ENCODE measurements around the gene QPCTL. TPM values are rescaled to one million over a fixed set of nuclear protein-coding genes. Genes with fewer than 3 reads are reported as not detected.

The QPCTL gene
- total RNA-seq, result 10 to 100 TPM in 1 of 2 donors, 1 to 10 TPM in 1; 6.3 to 12.2 TPM
- polyA plus RNA-seq, result 10 to 100 TPM in 1 of 2 donors, 1 to 10 TPM in 1; 6.7 to 13.3 TPM
- long read RNA-seq, donor 1, partial matches to known transcripts, result 0 of 1 reads
- long read RNA-seq, donor 1, other reads (novel, unspliced or antisense), result 0 of 1 reads
- long read RNA-seq, donor 2, partial matches to known transcripts, result 0 of 1 reads
- long read RNA-seq, donor 2, other reads (novel, unspliced or antisense), result 0 of 1 reads
- long read RNA-seq, donor 3, partial matches to known transcripts, result 0 of 1 reads
- long read RNA-seq, donor 3, other reads (novel, unspliced or antisense), result 0 of 1 reads
- long read RNA-seq, donor 4, partial matches to known transcripts, result 0 of 1 reads
- long read RNA-seq, donor 4, other reads (novel, unspliced or antisense), result 0 of 1 reads
- long read RNA-seq, donor 5, partial matches to known transcripts, result 0 of 1 reads
- long read RNA-seq, donor 5, other reads (novel, unspliced or antisense), result 0 of 1 reads

DNA sequence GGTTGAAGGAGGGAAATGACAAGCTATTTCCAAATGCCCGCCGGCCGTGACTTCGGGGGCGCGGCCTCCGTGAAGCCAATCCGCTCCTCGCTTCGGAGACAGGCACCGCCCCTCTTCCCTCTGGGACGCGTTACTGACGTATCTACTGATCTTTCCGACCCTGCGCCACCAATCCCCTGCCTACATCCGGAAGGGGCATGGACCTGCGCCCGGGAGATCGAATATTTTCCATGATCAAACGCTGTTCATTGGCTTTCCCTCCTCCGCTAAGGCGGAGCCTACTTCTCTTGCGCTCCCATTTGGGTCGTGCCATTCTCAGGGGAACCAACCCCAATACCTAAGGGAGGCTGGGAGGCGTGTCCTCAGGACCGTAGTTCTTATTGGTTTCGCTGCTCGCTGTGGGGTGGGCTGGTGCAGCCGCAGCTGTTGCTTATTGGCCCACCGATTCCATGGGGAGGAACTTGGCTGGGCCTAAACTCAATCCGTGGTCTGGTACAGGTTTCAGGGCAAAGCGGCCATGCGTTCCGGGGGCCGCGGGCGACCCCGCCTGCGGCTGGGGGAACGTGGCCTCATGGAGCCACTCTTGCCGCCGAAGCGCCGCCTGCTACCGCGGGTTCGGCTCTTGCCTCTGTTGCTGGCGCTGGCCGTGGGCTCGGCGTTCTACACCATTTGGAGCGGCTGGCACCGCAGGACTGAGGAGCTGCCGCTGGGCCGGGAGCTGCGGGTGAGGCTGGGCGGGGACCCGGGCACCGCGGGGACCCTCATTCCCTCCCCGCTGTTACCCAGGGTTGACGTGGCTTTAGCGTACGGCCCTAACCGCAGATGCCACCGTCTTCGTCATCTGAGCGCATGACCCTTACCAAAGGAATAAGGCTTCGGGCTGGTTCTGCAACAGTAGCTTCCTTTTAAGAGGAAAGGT is at the start of gene QPCTL:
Gene QPCTL (plus strand): TSS at position 480 of the 919 bp plus-strand sequence. CDS start 38 bp downstream, at position 518.
- H3K4me3 ChIP-seq, result peak within 1 kb of the TSS; percentile 59
- ATAC-seq (ENCODE audit: insufficient read depth, low FRiP score) (peak; percentile 95), DNase-seq (peak; percentile 98 to 100 (median 99))
- WGBS, 2 donors, result 0% methylated on average over 66 to 70 of the region's 70 CpGs
- TF ChIP-seq, protein P1, sequence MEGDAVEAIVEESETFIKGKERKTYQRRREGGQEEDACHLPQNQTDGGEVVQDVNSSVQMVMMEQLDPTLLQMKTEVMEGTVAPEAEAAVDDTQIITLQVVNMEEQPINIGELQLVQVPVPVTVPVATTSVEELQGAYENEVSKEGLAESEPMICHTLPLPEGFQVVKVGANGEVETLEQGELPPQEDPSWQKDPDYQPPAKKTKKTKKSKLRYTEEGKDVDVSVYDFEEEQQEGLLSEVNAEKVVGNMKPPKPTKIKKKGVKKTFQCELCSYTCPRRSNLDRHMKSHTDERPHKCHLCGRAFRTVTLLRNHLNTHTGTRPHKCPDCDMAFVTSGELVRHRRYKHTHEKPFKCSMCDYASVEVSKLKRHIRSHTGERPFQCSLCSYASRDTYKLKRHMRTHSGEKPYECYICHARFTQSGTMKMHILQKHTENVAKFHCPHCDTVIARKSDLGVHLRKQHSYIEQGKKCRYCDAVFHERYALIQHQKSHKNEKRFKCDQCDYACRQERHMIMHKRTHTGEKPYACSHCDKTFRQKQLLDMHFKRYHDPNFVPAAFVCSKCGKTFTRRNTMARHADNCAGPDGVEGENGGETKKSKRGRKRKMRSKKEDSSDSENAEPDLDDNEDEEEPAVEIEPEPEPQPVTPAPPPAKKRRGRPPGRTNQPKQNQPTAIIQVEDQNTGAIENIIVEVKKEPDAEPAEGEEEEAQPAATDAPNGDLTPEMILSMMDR (IDR thresholded peaks at IDR 0.05; ENCODE audit: control extremely low read depth, extremely low read depth), result no peak
- H3K9me3 ChIP-seq (ENCODE audit: control insufficient read depth in 4 of 4, insufficient read depth in 3 of 4, low read length in 3 of 4), result no peaks in the 10 kb centered on the region
- peak within 1 kb of the TSS; percentile 87 to 94 for H3K27ac ChIP-seq (ENCODE audit: low read depth in 1 of 2, low read length in 1 of 2)
- no peaks in the 10 kb centered on the region for H3K27me3 ChIP-seq (ENCODE audit: control insufficient read depth in 3 of 3, insufficient read depth in 3 of 3, low read length in 2 of 3)
- peak within 1 kb of the TSS; percentile 31 to 93 for H3K9ac ChIP-seq (ENCODE audit: insufficient read depth in 1 of 2, low read length in 2 of 2)
- peaks cover 0 to 13% (median 3%) of the 10 kb centered on the region in 5 donors for H3K4me1 ChIP-seq (ENCODE audit: control insufficient read depth in 5 of 5, insufficient read depth in 5 of 5, low read length in 5 of 5)
- peaks cover 9 to 20% (median 15%) of the 10 kb centered on the region in 4 donors for H3K36me3 ChIP-seq (ENCODE audit: control insufficient read depth in 4 of 4, insufficient read depth in 4 of 4, low read length in 4 of 4)

DNA sequence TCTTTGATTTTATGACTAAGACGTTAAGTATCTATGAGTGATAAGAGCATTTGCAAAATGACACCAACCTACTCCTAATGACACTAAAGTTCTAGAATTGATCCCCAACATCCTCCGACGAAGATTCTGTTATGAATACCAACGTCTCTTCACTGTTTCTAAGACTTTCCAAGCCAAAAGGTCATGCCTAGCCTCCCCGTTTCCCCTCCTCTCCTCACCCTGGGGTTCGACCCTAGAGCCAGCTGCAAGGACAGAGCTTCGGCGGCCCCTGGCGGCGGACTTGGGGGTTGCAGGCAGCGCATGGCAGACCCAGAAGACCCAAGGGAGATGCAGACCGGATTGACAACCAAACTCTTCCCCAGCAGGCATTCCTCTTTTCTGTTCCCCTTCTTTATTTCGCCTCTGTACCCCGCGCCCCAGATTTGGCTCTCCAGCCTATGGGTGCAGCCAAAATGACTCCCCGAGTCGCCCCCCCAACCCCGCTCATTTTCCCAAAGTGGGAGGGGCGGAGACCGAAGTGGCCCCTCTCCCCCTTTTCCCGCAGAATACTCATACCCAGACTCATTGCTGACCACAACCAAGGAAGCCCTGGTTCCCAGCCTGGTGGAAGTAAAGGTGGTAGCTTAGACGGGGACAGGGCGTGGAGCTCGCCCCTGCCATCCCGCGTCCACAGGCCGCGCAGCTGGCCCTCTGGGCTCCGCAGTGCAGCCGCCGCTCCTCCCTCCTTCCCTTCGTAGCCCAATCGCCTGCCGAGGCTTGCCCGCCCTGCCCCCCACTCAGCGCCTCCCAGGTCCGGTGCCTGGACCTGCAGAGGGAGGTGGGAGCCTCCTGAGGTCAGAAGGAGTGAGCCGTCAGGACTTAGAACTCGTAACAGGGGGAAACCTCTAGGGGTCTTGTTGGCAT is 49.2 kb upstream of the QPCTL start:
- Histone ChIP-seq H3K9me3 (ENCODE audit: control insufficient read depth in 4 of 4, insufficient read depth in 3 of 4, low read length in 3 of 4) (no peaks in the 10 kb centered on the region), H3K27ac (ENCODE audit: low read depth in 1 of 2, low read length in 1 of 2) (no peak overlapping the region), H3K9ac (ENCODE audit: insufficient read depth in 1 of 2, low read length in 2 of 2) (no peak overlapping the region), H3K36me3 (ENCODE audit: control insufficient read depth in 4 of 4, insufficient read depth in 4 of 4, low read length in 4 of 4) (no peaks in the 10 kb centered on the region), H3K4me3 (no peak overlapping the region), H3K4me1 (ENCODE audit: control insufficient read depth in 5 of 5, insufficient read depth in 5 of 5, low read length in 5 of 5) (peaks cover 0 to 22% (median 0%) of the 10 kb centered on the region in 5 donors), H3K27me3 (ENCODE audit: control insufficient read depth in 3 of 3, insufficient read depth in 3 of 3, low read length in 2 of 3) (peaks cover 0 to 19% (median 18%) of the 10 kb centered on the region in 3 donors)
- WGBS, 2 donors, result 5 to 9% methylated on average over 33 to 39 of the region's 39 CpGs
- ATAC-seq (ENCODE audit: insufficient read depth, low FRiP score) (no peak), DNase-seq (peak; percentile 84 to 91 (median 86))
- TF ChIP-seq, protein P1 (IDR thresholded peaks at IDR 0.05; ENCODE audit: control extremely low read depth, extremely low read depth), result peak; percentile 96

DNA sequence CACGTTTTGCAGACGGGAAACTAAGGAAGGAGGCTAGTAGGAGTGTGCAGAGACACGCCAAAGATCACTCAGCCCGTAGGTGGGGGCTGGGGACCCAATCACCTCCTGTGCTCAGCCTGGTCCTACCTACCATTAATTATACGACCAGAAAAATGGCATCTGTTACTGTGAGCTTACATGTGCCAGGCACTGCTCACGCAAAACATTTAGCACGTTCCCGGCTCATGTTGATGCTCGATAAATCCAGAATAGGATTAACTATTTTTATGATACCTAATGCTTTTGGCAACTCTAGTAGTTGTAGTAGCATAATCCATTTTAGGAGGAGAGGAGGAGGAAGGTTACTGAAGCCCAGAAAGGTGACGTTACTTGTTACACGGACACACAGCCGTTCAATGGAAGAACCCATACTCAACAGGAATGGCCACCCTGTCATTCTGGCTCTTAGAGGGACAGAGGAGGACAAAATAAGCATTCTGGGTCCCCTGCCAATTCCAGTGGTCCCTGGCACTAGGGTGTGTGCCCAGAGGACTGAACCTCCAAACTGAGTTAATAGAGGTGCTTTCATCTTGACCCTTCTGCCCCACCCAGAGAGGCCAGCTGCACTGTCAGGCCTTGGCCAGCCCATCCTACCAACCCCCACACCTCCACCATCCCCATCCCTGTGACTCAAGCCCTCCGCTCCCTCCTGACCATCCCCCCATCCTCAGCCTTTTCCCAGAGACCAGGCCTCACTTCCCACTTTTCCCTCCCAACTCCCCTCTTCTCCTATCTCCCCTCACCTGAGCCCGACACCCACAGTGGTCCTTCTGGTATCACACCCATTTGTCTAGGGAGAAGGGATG is 48.3 kb upstream of the QPCTL start:
- 45 to 52% methylated on average over 14 of the region's 14 CpGs for whole genome bisulfite sequencing, 2 donors
- Histone ChIP-seq H3K9ac (ENCODE audit: insufficient read depth in 1 of 2, low read length in 2 of 2) (no peak overlapping the region), H3K27ac (ENCODE audit: low read depth in 1 of 2, low read length in 1 of 2) (no peak overlapping the region), H3K4me1 (ENCODE audit: control insufficient read depth in 5 of 5, insufficient read depth in 5 of 5, low read length in 5 of 5) (peaks cover 0 to 17% (median 0%) of the 10 kb centered on the region in 5 donors), H3K27me3 (ENCODE audit: control insufficient read depth in 3 of 3, insufficient read depth in 3 of 3, low read length in 2 of 3) (peaks cover 0 to 19% (median 18%) of the 10 kb centered on the region in 3 donors), H3K9me3 (ENCODE audit: control insufficient read depth in 4 of 4, insufficient read depth in 3 of 4, low read length in 3 of 4) (no peaks in the 10 kb centered on the region), H3K4me3 (no peak overlapping the region), H3K36me3 (ENCODE audit: control insufficient read depth in 4 of 4, insufficient read depth in 4 of 4, low read length in 4 of 4) (no peaks in the 10 kb centered on the region)
- DNase-seq (no peak), ATAC-seq (ENCODE audit: insufficient read depth, low FRiP score) (no peak)
- TF ChIP-seq, protein P1 (IDR thresholded peaks at IDR 0.05; ENCODE audit: control extremely low read depth, extremely low read depth), result no peak

All from lung (tissue), 16 donors.